H9 (cell line): Measurements from ENCODE around the gene BICD2. TPM values are rescaled to one million over a fixed set of nuclear protein-coding genes. Genes with fewer than 3 reads are reported as not detected.

Experiments used
- DNase-seq: peaks from one replicate; pipeline ENCODE4 v3.0.0-alpha.2; 2017
- H2AFZ ChIP-seq: one replicate; pipeline ENCODE4 v1.6.1; 2013; ENCODE audit warnings: mild to moderate bottlenecking, low read length, control low read depth, moderate library complexity
- H2AK5ac ChIP-seq: 2 replicates; pipeline ENCODE4 v1.6.1; 2013; ENCODE audit warnings: low read length, control low read depth, mixed read lengths; ENCODE audit not compliant: insufficient read length
- H2BK120ac ChIP-seq: one replicate; pipeline ENCODE4 v1.6.1; 2013; ENCODE audit warnings: low read depth, mild to moderate bottlenecking, low read length, control low read depth, inconsistent platforms; ENCODE audit not compliant: poor library complexity, severe bottlenecking
- H2BK12ac ChIP-seq: 2 replicates; pipeline ENCODE4 v1.6.1; 2013; ENCODE audit warnings: low read length, control low read depth, mixed read lengths, low read depth; ENCODE audit not compliant: insufficient read length
- H2BK15ac ChIP-seq: 2 replicates; pipeline ENCODE4 v1.6.1; 2013; ENCODE audit warnings: low read depth, low read length, control low read depth
- H2BK20ac ChIP-seq: one replicate; pipeline ENCODE4 v1.6.1; 2013; ENCODE audit warnings: low read depth, mild to moderate bottlenecking, low read length, control low read depth, inconsistent platforms; ENCODE audit not compliant: poor library complexity, severe bottlenecking
- H2BK5ac ChIP-seq: 2 replicates; pipeline ENCODE4 v1.6.1; 2013; ENCODE audit warnings: low read length, control low read depth, mixed read lengths; ENCODE audit not compliant: insufficient read length
- H3K14ac ChIP-seq: 2 replicates; pipeline ENCODE4 v1.6.1; 2013; ENCODE audit warnings: low read length, control low read depth; ENCODE audit not compliant: insufficient read depth
- H3K18ac ChIP-seq: 2 replicates; pipeline ENCODE4 v1.6.1; 2013; ENCODE audit warnings: low read depth, mild to moderate bottlenecking, mixed read lengths, low read length, control low read depth; ENCODE audit not compliant: insufficient read length
- H3K23ac ChIP-seq: 2 replicates; pipeline ENCODE4 v1.6.1; 2013; ENCODE audit warnings: low read length, control low read depth, mixed read lengths, low read depth; ENCODE audit not compliant: insufficient read length
- H3K23me2 ChIP-seq: 2 replicates; pipeline ENCODE4 v1.6.1; 2013; ENCODE audit warnings: low read depth, mild to moderate bottlenecking, mixed read lengths, low read length, control low read depth; ENCODE audit not compliant: insufficient read length, poor library complexity, severe bottlenecking
- H3K27ac ChIP-seq: 2 replicates; pipeline ENCODE4 v1.5.1; 2013; ENCODE audit warnings: low read length, control low read depth, mixed read lengths, low read depth; ENCODE audit not compliant: insufficient read length
- H3K27me3 ChIP-seq: 2 replicates; pipeline ENCODE4 v1.6.1; 2013; ENCODE audit warnings: low read length, control low read depth, inconsistent platforms; ENCODE audit not compliant: insufficient read depth
- H3K4ac ChIP-seq: 2 replicates; pipeline ENCODE4 v1.6.1; 2013; ENCODE audit warnings: low read depth, mild to moderate bottlenecking, control low read depth, inconsistent platforms, low read length, moderate library complexity
- H3K4me1 ChIP-seq: 2 replicates; pipeline ENCODE4 v1.6.1; 2013; ENCODE audit warnings: low read length, control low read depth, inconsistent platforms; ENCODE audit not compliant: insufficient read depth
- H3K4me2 ChIP-seq: 2 replicates; pipeline ENCODE4 v1.6.1; 2013; ENCODE audit warnings: low read length, control low read depth, mixed read lengths; ENCODE audit not compliant: insufficient read length, insufficient read depth
- H3K56ac ChIP-seq: 2 replicates; pipeline ENCODE4 v1.6.1; 2013; ENCODE audit warnings: low read depth, mild to moderate bottlenecking, mixed read lengths, low read length, control low read depth; ENCODE audit not compliant: insufficient read length
- H3K79me1 ChIP-seq: 2 replicates; pipeline ENCODE4 v1.6.1; 2013; ENCODE audit warnings: low read depth, mild to moderate bottlenecking, moderate library complexity, low read length, control low read depth, inconsistent platforms; ENCODE audit not compliant: insufficient read depth, poor library complexity, severe bottlenecking
- H3K79me2 ChIP-seq: 2 replicates; pipeline ENCODE4 v1.6.1; 2013; ENCODE audit warnings: low read length, control low read depth, inconsistent platforms; ENCODE audit not compliant: insufficient read depth
- H3K9ac ChIP-seq: 2 replicates; pipeline ENCODE4 v1.6.1; 2013; ENCODE audit warnings: low read length, control low read depth, mixed read lengths; ENCODE audit not compliant: insufficient read length; ENCODE audit errors: extremely low read depth
- H3K9me3 ChIP-seq: one replicate; pipeline ENCODE4 v1.6.1; 2013; ENCODE audit warnings: low read depth, low read length, inconsistent platforms; ENCODE audit not compliant: control insufficient read depth
- H3T11ph ChIP-seq: one replicate; pipeline ENCODE4 v1.6.1; 2013; ENCODE audit warnings: mild to moderate bottlenecking, low read length, control low read depth, inconsistent platforms
- H4K20me1 ChIP-seq: one replicate; pipeline ENCODE4 v1.6.1; 2013; ENCODE audit not compliant: control insufficient read depth, insufficient read length, insufficient read depth
- H4K5ac ChIP-seq: 2 replicates; pipeline ENCODE4 v1.6.1; 2013; ENCODE audit warnings: low read depth, mild to moderate bottlenecking, mixed read lengths, low read length, control low read depth; ENCODE audit not compliant: insufficient read length
- H4K8ac ChIP-seq: replicated peaks from 2 replicates; pipeline ENCODE4 v1.6.1; 2013; ENCODE audit warnings: low read length, control low read depth, mixed read lengths, low read depth; ENCODE audit not compliant: insufficient read length
- H4K91ac ChIP-seq: 2 replicates; pipeline ENCODE4 v1.6.1; 2013; ENCODE audit warnings: low read depth, mild to moderate bottlenecking, moderate library complexity, mixed read lengths, low read length, control low read depth; ENCODE audit not compliant: insufficient read length
- H3K27ac Mint-ChIP-seq, 3 experiments: 2 replicates in 2 of 3; 3 replicates in 1 of 3; pipeline ENCODE4 v1.8.0; 2020 to 2021; ENCODE audit warnings: mixed read lengths in 3 of 3, mild to moderate bottlenecking in 1 of 3, moderate library complexity in 1 of 3
- H3K27me3 Mint-ChIP-seq: 2 replicates; pipeline ENCODE4 v1.8.0; 2021; ENCODE audit warnings: low read depth, mild to moderate bottlenecking, moderate library complexity, mixed read lengths
- H3K36me3 Mint-ChIP-seq, 3 experiments: 2 replicates in 2 of 3; 3 replicates in 1 of 3; pipeline ENCODE4 v1.8.0; 2020 to 2021; ENCODE audit warnings: low read depth in 3 of 3, mixed read lengths in 3 of 3; ENCODE audit not compliant: insufficient read depth in 1 of 3
- H3K4me1 Mint-ChIP-seq, 2 experiments: 2 replicates each; pipeline ENCODE4 v1.8.0; 2020; ENCODE audit warnings: mixed read lengths in 2 of 2
- H3K4me3 Mint-ChIP-seq, 2 experiments: 2 replicates in 1 of 2; 3 replicates in 1 of 2; pipeline ENCODE4 v1.8.0; 2020 to 2021; ENCODE audit warnings: mild to moderate bottlenecking in 2 of 2, mixed read lengths in 2 of 2, moderate library complexity in 1 of 2
- H3K9me3 Mint-ChIP-seq, 2 experiments: 2 replicates in 1 of 2; 3 replicates in 1 of 2; pipeline ENCODE4 v1.8.0; 2020; ENCODE audit warnings: mild to moderate bottlenecking in 2 of 2, mixed read lengths in 2 of 2, moderate library complexity in 1 of 2
- WGBS: extraction: QIAGEN DNeasy Blood & Tissue Kit; methylation state at CpG from one replicate; pipeline ENCODE4 v1.1.7; 2013; ENCODE audit warnings: missing lambda C conversion rate, low lambda C conversion rate, mixed read lengths; ENCODE audit not compliant: insufficient read length; ENCODE audit errors: extremely low coverage; 5-methylcytosine and 5-hydroxymethylcytosine counted together
- total RNA-seq: library from RNA; stranded (reverse); gene quantifications from 2 replicates; pipeline ENCODE4 v1.2.1, GENCODE V29; 2021
- TF ChIP-seq, protein P1 (sequence below): fragments of 200-600 bp; sonication (generic); conservative IDR thresholded peaks from 3 replicates; pipeline ENCODE4 v1.8.0; 2021; ENCODE audit warnings: antibody characterized with exemption, mild to moderate bottlenecking

The BICD2 gene
- total RNA-seq, 1 experiment from 2014 or later = 22.3 TPM

DNA sequence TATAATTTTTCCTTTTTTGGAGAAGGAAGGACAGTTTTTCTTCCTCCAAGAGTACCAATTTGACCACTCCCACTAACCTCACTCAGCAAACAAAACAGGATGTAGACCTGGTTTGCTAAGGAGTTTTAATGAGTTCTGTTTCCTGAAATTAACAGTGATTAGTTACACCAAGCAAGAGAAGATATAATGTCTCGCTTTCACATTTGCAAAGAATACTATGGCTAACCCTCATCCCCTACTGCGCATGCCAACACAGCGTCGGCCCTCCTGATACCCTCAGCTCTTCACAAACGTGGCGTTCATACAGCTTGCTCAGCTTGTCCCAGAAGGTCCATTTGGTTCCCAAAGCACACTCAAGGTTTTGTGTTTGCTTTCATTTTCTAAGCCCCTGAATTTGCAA lies 52.8 kb downstream of the BICD2 start:
- H3K14ac ChIP-seq = no peak overlapping the region
- H2BK5ac ChIP-seq = no peak overlapping the region
- H3K18ac ChIP-seq = no peak overlapping the region
- no peaks in the 10 kb centered on the region for H3K27me3 ChIP-seq
- H3K27ac Mint-ChIP-seq = no peak overlapping the region
- H2BK12ac ChIP-seq = no peak overlapping the region
- no peaks in the 10 kb centered on the region for H3K4me1 ChIP-seq
- H3K79me1 ChIP-seq = no peaks in the 10 kb centered on the region
- no peak overlapping the region for H4K91ac ChIP-seq
- no peaks in the 10 kb centered on the region for H3K79me2 ChIP-seq
- no peaks in the 10 kb centered on the region for H3K9me3 ChIP-seq
- H3K56ac ChIP-seq = no peak overlapping the region
- H3K23ac ChIP-seq = no peak overlapping the region
- H4K20me1 ChIP-seq = no peaks in the 10 kb centered on the region
- H3K9ac ChIP-seq = no peak overlapping the region
- no peaks in the 10 kb centered on the region for H3K27me3 Mint-ChIP-seq
- DNase-seq = no peak
- no CpG with 5 or more reads among the region's 6 CpGs for WGBS
- no peak overlapping the region for H3K27ac ChIP-seq
- no peak overlapping the region for H2BK15ac ChIP-seq
- H3K4me2 ChIP-seq = no peak overlapping the region
- TF ChIP-seq, protein P1, sequence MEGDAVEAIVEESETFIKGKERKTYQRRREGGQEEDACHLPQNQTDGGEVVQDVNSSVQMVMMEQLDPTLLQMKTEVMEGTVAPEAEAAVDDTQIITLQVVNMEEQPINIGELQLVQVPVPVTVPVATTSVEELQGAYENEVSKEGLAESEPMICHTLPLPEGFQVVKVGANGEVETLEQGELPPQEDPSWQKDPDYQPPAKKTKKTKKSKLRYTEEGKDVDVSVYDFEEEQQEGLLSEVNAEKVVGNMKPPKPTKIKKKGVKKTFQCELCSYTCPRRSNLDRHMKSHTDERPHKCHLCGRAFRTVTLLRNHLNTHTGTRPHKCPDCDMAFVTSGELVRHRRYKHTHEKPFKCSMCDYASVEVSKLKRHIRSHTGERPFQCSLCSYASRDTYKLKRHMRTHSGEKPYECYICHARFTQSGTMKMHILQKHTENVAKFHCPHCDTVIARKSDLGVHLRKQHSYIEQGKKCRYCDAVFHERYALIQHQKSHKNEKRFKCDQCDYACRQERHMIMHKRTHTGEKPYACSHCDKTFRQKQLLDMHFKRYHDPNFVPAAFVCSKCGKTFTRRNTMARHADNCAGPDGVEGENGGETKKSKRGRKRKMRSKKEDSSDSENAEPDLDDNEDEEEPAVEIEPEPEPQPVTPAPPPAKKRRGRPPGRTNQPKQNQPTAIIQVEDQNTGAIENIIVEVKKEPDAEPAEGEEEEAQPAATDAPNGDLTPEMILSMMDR = no peak
- H2AK5ac ChIP-seq = no peak overlapping the region
- no peak overlapping the region for H3K4ac ChIP-seq
- H3K4me1 Mint-ChIP-seq = no peaks in the 10 kb centered on the region
- no peak overlapping the region for H2BK120ac ChIP-seq
- no peaks in the 10 kb centered on the region for H3K9me3 Mint-ChIP-seq
- H3K23me2 ChIP-seq = no peaks in the 10 kb centered on the region
- H2AFZ ChIP-seq = no peak overlapping the region
- H3K36me3 Mint-ChIP-seq = peaks cover 17 to 54% (median 40%) of the 10 kb centered on the region in 3 experiments; a peak in 6 of 7 replicates
- H4K5ac ChIP-seq = no peak overlapping the region
- no peak overlapping the region for H3K4me3 Mint-ChIP-seq
- no peak overlapping the region for H3T11ph ChIP-seq
- H4K8ac ChIP-seq = no peak overlapping the region
- no peak overlapping the region for H2BK20ac ChIP-seq
